Neuronal stem cell (in vitro differentiated cells): ENCODE measurements around the gene GGTLC1.

Source experiments
- DNase-seq: peaks from one replicate; pipeline ENCODE4 v3.0.0-alpha.2; 2013; ENCODE audit warnings: low spot score
- H2AFZ ChIP-seq: one replicate; pipeline ENCODE4 v1.6.1; 2013; ENCODE audit warnings: mild to moderate bottlenecking, low read length, inconsistent platforms
- H2AK5ac ChIP-seq: 2 replicates; pipeline ENCODE4 v1.6.1; 2013; ENCODE audit warnings: low read depth, mild to moderate bottlenecking, inconsistent platforms, low read length, moderate library complexity, mixed read lengths
- H2BK120ac ChIP-seq: 2 replicates; pipeline ENCODE4 v1.6.1; 2013; ENCODE audit warnings: low read depth, mild to moderate bottlenecking, inconsistent platforms, low read length, moderate library complexity, mixed read lengths
- H2BK12ac ChIP-seq: one replicate; pipeline ENCODE4 v1.6.1; 2013; ENCODE audit warnings: low read length, inconsistent platforms
- H2BK15ac ChIP-seq: 2 replicates; pipeline ENCODE4 v1.6.1; 2013; ENCODE audit warnings: mild to moderate bottlenecking, low read length, inconsistent platforms, mixed read lengths
- H2BK5ac ChIP-seq: one replicate; pipeline ENCODE4 v1.6.1; 2013; ENCODE audit warnings: inconsistent platforms, mild to moderate bottlenecking, low read length, moderate library complexity
- H3K14ac ChIP-seq: one replicate; pipeline ENCODE4 v1.6.1; 2013; ENCODE audit warnings: low read length, inconsistent platforms
- H3K18ac ChIP-seq: 2 replicates; pipeline ENCODE4 v1.6.1; 2013; ENCODE audit warnings: low read length, inconsistent platforms
- H3K23ac ChIP-seq: 2 replicates; pipeline ENCODE4 v1.6.1; 2013; ENCODE audit warnings: low read depth, mild to moderate bottlenecking, mixed read lengths, low read length, inconsistent platforms; ENCODE audit not compliant: poor library complexity
- H3K27ac ChIP-seq: replicated peaks from 3 replicates; pipeline ENCODE4 v1.5.1; 2013; ENCODE audit warnings: low read length, inconsistent platforms
- H3K27me3 ChIP-seq, 3 experiments: 2 replicates each; pipeline ENCODE4 v1.6.1; 2013; ENCODE audit warnings: low read length in 3 of 3, mild to moderate bottlenecking in 2 of 3, inconsistent platforms in 1 of 3, low read depth in 1 of 3, mixed read lengths in 1 of 3, moderate library complexity in 1 of 3; ENCODE audit not compliant: control insufficient read depth in 3 of 3, insufficient read depth in 3 of 3
- H3K36me3 ChIP-seq, 2 donors: replicated peaks in 1 of 2; 2 replicates each; pipeline ENCODE4 v1.6.1; 2013; ENCODE audit warnings: low read length in 2 of 2; ENCODE audit not compliant: control insufficient read depth in 2 of 2, insufficient read depth in 2 of 2
- H3K4ac ChIP-seq: 2 replicates; pipeline ENCODE4 v1.6.1; 2013; ENCODE audit warnings: inconsistent platforms, mild to moderate bottlenecking, low read length, moderate library complexity
- H3K4me1 ChIP-seq, 2 donors: 1 replicate in 1 of 2; 2 replicates in 1 of 2; pipeline ENCODE4 v1.6.1; 2013; ENCODE audit warnings: low read length in 2 of 2, low read depth in 1 of 2; ENCODE audit not compliant: control insufficient read depth in 2 of 2, insufficient read depth in 1 of 2
- H3K4me2 ChIP-seq: one replicate; pipeline ENCODE4 v1.6.1; 2013; ENCODE audit warnings: mild to moderate bottlenecking, low read length, inconsistent platforms; ENCODE audit not compliant: insufficient read depth, poor library complexity, severe bottlenecking
- H3K4me3 ChIP-seq, 2 donors: 2 replicates each; pipeline ENCODE4 v1.5.1; 2013; ENCODE audit warnings: low read length in 2 of 2, mild to moderate bottlenecking in 2 of 2, inconsistent platforms in 1 of 2, moderate library complexity in 1 of 2
- H3K79me1 ChIP-seq: one replicate; pipeline ENCODE4 v1.6.1; 2013; ENCODE audit warnings: low read depth, mild to moderate bottlenecking, inconsistent platforms, low read length, moderate library complexity
- H3K9ac ChIP-seq: one replicate; pipeline ENCODE4 v1.6.1; 2013; ENCODE audit warnings: mild to moderate bottlenecking, low read depth, low read length, inconsistent platforms; ENCODE audit not compliant: poor library complexity
- H3K9me3 ChIP-seq, 2 donors: replicated peaks in 1 of 2; 2 replicates each; pipeline versions ENCODE3 to v1.6.1; 2013; ENCODE audit warnings: low read length in 2 of 2, mild to moderate bottlenecking in 2 of 2, inconsistent platforms in 1 of 2, low read depth in 1 of 2, mixed read lengths in 1 of 2, moderate library complexity in 1 of 2; ENCODE audit not compliant: control insufficient read depth in 2 of 2, insufficient read depth in 1 of 2
- H4K8ac ChIP-seq: one replicate; pipeline ENCODE4 v1.6.1; 2013; ENCODE audit warnings: low read depth, mild to moderate bottlenecking, inconsistent platforms, low read length, moderate library complexity
- H4K91ac ChIP-seq: one replicate; pipeline ENCODE4 v1.6.1; 2013; ENCODE audit warnings: low read length, low read depth, mild to moderate bottlenecking, inconsistent platforms; ENCODE audit not compliant: poor library complexity
- WGBS, 2 donors: extraction: QIAGEN DNeasy Blood & Tissue Kit; methylation state at CpG; one replicate each; pipeline ENCODE4 v1.1.7; 2013; ENCODE audit warnings: missing lambda C conversion rate in 2 of 2, mixed read lengths in 1 of 2; ENCODE audit not compliant: insufficient read length in 2 of 2, insufficient replicate concordance in 1 of 2; ENCODE audit errors: extremely low coverage in 2 of 2; 5-methylcytosine and 5-hydroxymethylcytosine counted together

Gene GGTLC1

DNA sequence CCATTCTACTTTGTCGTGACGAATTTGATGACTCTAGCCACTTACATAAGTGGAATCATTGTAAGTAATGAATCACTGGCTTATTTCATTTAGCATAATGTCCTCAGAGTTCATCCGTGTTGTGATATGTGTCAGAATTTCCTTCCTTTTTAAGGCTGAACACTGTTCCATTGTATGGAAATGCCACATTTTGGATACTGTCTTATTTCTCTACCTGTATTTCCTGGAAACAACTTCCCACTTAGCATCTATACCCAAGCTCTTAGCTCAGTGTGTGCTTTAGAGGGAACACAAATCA is 28.8 kb upstream of the GGTLC1 start:
- H2BK120ac ChIP-seq: no peak overlapping the region
- H3K27ac ChIP-seq: no peak overlapping the region
- H2BK12ac ChIP-seq: no peak overlapping the region
- H3K4ac ChIP-seq: no peak overlapping the region
- H3K9ac ChIP-seq: no peak overlapping the region
- no peak overlapping the region for H4K8ac ChIP-seq
- no peak overlapping the region for H3K4me2 ChIP-seq
- no peak overlapping the region for H2BK15ac ChIP-seq
- H2AK5ac ChIP-seq: no peak overlapping the region
- H2AFZ ChIP-seq: no peak overlapping the region
- no peaks in the 10 kb centered on the region for H3K9me3 ChIP-seq
- no peaks in the 10 kb centered on the region for H3K27me3 ChIP-seq
- no peaks in the 10 kb centered on the region for H3K79me1 ChIP-seq
- H3K18ac ChIP-seq: no peak overlapping the region
- no peaks in the 10 kb centered on the region for H3K36me3 ChIP-seq
- H2BK5ac ChIP-seq: no peak overlapping the region
- no peak overlapping the region for H3K4me3 ChIP-seq
- no peak overlapping the region for H3K14ac ChIP-seq
- no peak overlapping the region for H3K23ac ChIP-seq
- H3K4me1 ChIP-seq: no peaks in the 10 kb centered on the region
- no peak for DNase-seq
- WGBS, 2 donors: no CpG with 5 or more reads among the region's 3 CpGs
- no peak overlapping the region for H4K91ac ChIP-seq

DNA sequence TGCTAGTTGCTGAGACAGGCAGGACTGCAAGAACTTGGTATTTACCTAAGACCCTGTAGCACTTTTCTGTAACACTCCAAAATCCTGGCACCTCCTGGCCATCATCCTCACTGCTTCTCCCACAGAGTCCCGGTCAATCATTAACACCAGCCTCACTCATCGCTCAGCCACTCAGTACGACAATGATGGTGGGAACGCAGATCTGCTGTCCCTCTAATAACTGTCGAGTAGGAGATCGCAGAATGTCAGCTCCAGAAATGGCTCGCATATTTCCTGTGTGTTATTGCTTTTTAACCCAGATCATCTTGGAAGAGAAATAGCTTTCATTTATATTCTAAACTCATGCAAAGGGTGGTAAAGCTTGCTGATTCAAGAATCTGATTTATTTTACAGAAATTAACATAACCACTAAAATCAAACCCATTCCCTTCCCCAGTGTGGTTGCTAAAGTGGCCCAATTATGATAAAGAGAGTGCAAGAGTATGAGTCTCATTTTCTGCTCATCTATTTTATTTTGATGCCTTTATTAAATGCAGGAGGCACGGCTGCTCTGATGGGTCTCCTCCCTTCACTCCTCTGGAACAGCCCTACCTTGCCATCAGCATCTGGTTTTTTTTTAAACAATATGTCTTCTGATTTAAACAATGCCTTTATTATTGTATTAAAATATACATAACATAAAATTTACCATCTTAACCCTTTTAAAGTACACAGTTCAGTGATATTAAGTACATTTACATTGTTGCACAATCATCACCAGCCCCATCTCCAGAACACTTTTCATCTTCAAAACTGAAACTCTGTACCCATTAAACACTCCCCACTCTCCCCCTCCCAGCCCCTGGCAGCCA is 28.3 kb upstream of the GGTLC1 start:
- Histone ChIP-seq H3K9ac (no peak overlapping the region), H3K4me3 (no peak overlapping the region), H4K91ac (no peak overlapping the region), H2BK15ac (no peak overlapping the region), H2AK5ac (no peak overlapping the region), H2BK120ac (no peak overlapping the region), H3K27me3 (no peaks in the 10 kb centered on the region), H3K14ac (no peak overlapping the region), H2BK12ac (no peak overlapping the region), H3K4me1 (no peaks in the 10 kb centered on the region), H3K23ac (no peak overlapping the region), H3K4ac (no peak overlapping the region), H4K8ac (no peak overlapping the region), H3K4me2 (no peak overlapping the region), H3K9me3 (no peaks in the 10 kb centered on the region), H2BK5ac (no peak overlapping the region), H3K36me3 (no peaks in the 10 kb centered on the region), H2AFZ (no peak overlapping the region), H3K79me1 (no peaks in the 10 kb centered on the region), H3K27ac (no peak overlapping the region), H3K18ac (no peak overlapping the region)
- no peak for DNase-seq
- WGBS, 2 donors: no CpG with 5 or more reads among the region's 8 CpGs

DNA sequence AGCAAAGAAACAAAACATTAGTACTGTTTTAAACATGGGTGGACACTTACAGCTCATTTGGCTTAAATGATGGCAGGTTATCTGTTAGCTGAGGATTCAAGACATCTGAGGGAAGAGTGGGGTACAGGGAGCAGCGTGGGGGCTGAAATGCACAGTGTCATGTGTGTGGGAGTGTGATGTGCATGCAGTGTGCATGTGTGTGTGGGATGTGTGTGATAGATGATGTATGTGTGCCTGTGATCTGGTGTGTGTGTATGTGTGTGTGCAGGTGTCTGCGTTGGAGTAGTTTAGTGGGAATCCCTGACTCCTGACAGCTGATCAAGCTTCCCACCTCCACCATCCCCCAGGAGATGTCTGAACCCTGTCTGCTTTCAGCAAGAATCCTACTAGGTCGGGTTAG is 25.4 kb upstream of the GGTLC1 start:
- H3K36me3 ChIP-seq: no peaks in the 10 kb centered on the region
- no peak overlapping the region for H3K18ac ChIP-seq
- no peak overlapping the region for H3K4me3 ChIP-seq
- H4K91ac ChIP-seq: no peak overlapping the region
- H3K9ac ChIP-seq: no peak overlapping the region
- H3K9me3 ChIP-seq: no peaks in the 10 kb centered on the region
- no peak overlapping the region for H2BK5ac ChIP-seq
- no peak overlapping the region for H3K14ac ChIP-seq
- H2AFZ ChIP-seq: no peak overlapping the region
- no peak overlapping the region for H2BK15ac ChIP-seq
- no peak overlapping the region for H2BK120ac ChIP-seq
- H3K79me1 ChIP-seq: no peaks in the 10 kb centered on the region
- no peak overlapping the region for H3K27ac ChIP-seq
- H3K27me3 ChIP-seq: no peaks in the 10 kb centered on the region
- DNase-seq: no peak
- H3K4ac ChIP-seq: no peak overlapping the region
- no peak overlapping the region for H2BK12ac ChIP-seq
- no peak overlapping the region for H4K8ac ChIP-seq
- H3K23ac ChIP-seq: no peak overlapping the region
- H2AK5ac ChIP-seq: no peak overlapping the region
- H3K4me1 ChIP-seq: no peaks in the 10 kb centered on the region
- no peak overlapping the region for H3K4me2 ChIP-seq
- no CpG with 5 or more reads among the region's 3 CpGs for WGBS, 2 donors

DNA sequence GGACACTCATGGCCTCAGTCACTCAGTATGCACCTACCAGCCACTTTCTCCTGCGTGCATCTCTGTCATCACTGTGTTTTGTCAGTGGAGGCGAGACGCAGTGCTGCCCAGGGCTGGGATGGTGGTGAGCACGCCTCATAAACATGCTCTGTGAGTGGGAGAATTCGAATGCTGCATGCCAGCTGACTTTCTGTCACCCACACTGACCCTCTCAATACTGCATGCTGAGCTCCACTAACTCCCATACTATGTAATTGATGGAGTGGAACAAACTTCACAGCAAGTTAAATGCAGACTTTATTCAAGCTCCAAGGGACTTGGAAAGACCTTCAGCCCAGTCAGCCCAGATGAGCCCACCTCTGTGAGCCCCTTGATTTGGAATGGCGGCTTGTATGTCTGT is 22.7 kb upstream of the GGTLC1 start:
- Histone ChIP-seq H3K4ac (no peak overlapping the region), H3K9ac (no peak overlapping the region), H3K4me3 (no peak overlapping the region), H3K27ac (no peak overlapping the region), H3K27me3 (no peaks in the 10 kb centered on the region), H3K4me1 (peaks cover 0 to 1% of the 10 kb centered on the region in 2 donors), H2AFZ (no peak overlapping the region), H3K36me3 (no peaks in the 10 kb centered on the region), H4K91ac (no peak overlapping the region), H3K79me1 (no peaks in the 10 kb centered on the region), H3K23ac (no peak overlapping the region), H3K9me3 (no peaks in the 10 kb centered on the region), H2BK5ac (no peak overlapping the region), H2AK5ac (no peak overlapping the region), H3K4me2 (no peak overlapping the region), H2BK15ac (no peak overlapping the region), H2BK120ac (no peak overlapping the region), H4K8ac (no peak overlapping the region), H3K18ac (peak overlapping the region; percentile 15), H2BK12ac (no peak overlapping the region), H3K14ac (no peak overlapping the region)
- DNase-seq: no peak
- no CpG with 5 or more reads among the region's 6 CpGs for WGBS, 2 donors
